Stimulated activated CD8-positive, alpha-beta memory T cell treated with anti-CD3 and anti-CD28 coated beads, Interleukin-2, amount 100 ng/mL, for 1 hour (primary cell): Measurements from ENCODE around the gene GOLGA6C.
"Not testable (repeated sequence)": the region's sequence is repeated elsewhere in the genome, so short reads cannot be mapped to it uniquely, and the experiment has no call there.

Source experiments
- DNase-seq, 2 donors: peaks; one replicate each; pipeline ENCODE4 v3.0.0-alpha.2; 2020; ENCODE audit warnings: low read depth in 2 of 2

GOLGA6C gene, protein sequence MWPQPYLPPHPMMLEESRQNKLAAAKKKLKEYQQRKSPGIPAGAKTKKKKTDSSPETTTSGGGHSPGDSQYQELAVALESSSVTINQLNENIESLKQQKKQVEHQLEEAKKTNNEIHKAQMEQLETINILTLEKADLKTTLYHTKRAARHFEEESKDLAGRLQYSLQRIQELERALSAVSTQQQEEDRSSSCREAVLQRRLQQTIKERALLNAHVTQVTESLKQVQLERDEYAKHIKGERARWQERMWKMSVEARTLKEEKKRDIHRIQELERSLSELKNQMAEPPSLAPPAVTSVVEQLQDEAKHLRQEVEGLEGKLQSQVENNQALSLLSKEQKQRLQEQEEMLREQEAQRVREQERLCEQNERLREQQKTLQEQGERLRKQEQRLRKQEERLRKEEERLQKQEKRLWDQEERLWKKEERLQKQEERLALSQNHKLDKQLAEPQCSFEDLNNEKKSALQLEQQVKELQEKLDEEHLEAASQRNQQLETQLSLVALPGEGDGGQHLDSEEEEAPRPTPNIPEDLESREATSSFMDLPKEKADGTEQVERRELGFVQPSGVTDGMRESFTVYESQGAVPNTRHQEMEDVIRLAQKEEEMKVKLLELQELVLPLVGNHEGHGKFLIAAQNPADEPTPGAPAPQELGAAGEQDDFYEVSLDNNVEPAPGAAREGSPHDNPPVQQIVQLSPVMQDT

DNA sequence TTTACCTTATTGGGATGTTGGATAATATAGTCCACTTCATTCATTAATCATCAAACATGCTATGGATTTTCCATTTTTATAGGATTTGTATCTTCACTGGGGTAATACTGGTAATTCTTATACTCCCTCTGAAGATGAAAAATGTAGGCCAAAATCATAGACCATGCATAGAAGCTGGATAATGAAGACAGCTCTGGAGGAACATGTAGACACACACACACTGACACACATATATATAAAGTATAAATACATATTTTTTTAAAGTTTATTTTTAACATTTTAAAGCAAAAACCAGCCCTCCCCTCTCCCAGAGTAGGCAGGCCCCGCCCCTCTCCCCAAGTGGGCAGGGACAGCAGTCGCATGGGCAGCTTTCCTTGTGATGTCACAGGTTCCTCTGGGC is at the start of gene GOLGA6C:
Gene GOLGA6C, plus strand, starts transcription at position 301 of the 400 bp plus-strand sequence. CDS start 265 bp downstream, outside the sequence.
- DNase-seq: not testable (repeated sequence)

DNA sequence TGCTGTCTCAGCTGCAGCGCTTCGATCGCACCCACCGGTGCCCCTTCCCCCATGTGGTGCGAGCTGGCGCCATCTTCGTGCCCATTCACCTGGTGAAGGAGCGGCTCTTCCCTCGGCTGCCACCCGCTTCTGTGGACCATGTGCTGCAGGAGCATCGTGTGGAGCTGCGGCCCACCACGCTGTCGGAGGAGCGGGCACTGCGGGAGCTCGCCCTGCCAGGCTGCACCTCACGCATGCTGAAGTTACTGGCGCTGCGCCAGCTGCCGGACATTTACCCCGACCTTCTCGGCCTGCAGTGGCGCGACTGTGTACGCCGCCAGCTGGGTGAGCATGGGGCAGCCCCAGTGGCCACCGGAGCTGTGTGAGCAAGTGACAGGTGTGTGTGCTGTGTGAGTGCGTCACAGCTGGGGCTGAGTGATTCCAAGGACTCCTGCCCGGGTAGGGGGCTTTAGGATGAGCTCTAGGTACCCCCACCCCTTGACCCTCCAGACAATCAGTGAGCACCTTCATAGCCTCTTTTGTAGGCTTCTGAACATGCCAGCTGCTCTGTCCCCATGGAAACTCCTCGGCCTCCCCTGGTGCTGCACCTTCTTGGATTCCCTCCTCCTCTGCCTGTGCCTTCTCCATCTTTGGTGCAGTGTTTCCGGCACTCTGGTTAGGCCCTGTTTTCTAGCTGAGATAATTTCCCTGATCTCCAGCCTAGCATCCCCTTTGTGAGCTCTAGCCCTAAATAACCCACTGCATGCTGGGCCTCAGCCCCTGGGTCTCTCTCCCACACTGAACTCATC is 49.4 kb upstream of the GOLGA6C start:
- no peak for DNase-seq

DNA sequence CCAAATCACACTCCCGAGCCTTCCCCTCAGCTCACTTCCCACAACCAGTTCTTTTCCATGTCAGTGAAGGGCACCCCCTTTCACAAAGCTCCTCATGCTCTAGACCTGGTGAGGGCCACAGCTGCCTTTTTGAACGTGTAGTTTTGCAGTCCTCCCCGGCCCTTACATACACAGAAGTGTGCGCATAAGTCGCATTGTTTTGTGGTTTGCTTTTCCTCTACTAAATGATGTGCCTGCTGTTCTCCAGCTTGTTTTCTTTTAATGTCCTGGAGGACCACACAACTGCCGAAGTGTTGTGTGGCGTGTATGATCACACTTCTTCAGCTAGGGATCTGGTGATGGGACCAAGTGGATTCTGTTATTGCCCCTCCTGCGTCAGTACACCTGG is 48.9 kb upstream of the GOLGA6C start:
- no peak for DNase-seq

DNA sequence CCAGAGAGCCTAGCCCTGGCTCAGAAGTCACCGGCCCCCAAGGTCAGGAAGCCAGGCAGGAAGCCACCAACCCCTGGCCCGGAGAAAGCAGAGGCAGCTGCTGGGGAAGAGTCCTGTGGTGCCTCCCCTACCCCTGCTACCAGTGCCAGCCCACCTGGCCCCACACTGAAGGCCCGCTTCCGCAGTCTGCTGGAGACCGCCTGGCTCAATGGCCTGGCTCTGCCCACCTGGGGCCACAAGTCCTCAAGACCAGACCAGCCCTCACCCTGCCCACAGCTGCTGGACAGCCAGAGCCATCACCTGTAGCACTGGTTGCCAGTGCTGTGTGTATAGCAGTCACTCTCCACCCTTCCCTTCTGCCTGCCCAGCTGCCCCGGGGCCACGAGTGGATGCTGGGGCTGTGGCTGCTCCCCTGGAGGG is 47.3 kb upstream of the GOLGA6C start:
- no peak for DNase-seq

DNA sequence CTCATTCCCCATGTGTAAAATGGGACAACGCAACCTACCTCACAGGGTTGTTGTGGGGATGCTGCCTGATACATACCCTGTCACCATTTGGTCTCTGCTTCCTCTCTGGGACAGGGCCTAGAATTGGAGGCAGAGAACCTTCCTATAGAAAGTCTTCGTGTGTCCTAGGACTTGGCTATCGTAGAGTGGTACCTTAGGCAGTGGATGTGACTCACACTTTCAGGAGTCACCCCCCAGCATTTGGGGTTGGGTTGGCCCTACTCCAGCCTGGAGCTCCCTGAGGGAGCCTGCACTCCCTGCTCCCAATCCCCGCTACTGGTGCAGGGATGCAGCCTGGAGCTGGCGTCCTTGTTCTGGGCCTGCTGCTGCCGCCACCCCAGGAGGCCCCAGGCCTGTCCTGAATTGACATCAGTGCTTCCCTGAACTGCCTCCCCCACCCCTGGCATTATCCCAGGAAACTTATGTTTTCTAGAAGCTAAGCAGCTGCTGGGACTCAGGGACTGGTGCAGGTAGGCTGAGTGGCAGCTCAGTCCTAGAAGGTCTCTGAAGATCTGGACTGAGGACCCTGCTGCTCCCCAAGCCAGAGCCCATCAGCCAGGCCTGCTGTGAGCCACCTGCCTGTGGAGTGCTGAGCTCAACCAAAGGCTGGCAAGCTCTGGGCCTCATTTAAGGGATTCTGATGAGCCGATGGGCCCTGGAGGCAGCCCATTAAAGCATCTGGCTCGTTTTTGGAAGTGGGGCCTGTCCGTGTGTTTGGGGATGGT is 46.5 kb upstream of the GOLGA6C start:
- no peak for DNase-seq

DNA sequence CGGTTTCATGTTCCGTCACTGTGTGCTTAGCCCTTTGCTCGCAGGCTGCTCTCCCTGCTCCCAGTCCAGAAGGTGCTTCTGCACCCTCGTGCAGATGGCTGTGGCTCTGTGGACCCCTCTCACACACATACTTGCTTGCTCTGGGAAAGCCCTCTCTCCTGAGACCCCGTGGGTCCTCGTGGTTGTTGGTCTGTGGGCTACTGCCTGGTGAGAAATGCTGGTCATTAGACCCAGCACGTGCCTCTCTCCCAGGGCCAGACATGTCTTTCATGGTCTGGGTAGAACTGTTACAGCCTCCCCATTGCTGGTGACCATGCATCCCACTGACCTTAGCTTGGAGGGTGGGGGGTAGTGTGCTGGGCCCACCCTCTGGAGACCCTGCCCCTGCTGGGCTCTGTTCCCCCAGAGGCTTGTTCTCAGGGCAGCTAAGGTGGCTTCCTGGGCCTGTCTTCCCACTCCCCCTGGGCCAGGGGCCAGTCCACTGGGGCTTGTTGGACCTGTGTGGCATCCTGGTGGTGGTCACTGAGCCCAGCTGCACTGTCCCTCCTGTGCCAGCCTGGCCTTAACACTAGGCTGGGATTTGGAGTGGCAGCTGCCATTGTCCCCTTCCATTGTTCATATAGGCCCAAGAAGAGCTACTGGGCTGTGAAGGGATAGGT is 45.8 kb upstream of the GOLGA6C start:
- DNase-seq: no peak

DNA sequence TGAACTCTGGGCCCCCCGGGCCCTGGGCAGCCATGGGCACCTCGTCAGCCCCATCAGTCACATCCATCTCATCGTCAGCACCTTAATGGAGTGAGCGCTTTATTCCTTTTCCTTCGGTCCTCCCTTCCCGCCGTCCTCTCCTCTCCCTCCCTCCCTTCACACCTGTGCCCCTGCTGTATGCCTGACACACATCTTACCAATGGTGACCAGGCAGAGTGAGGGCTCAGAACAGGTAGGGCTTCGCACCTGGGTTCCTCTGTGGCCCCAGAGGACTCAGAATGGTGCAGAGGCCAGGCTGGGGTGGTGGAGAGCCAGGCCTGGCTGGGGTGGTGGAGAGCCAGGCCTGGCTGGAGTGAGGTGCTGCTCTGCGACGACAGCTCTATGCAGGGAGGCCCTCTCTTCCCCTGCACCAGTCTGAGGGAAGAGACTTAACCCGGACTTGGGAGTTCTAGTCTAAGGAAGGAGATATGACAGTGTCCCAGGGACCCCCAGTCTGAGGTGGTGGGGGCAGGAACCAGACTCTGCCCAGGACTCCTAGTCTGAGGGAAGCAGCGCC is 44.8 kb upstream of the GOLGA6C start:
- DNase-seq: no peak

DNA sequence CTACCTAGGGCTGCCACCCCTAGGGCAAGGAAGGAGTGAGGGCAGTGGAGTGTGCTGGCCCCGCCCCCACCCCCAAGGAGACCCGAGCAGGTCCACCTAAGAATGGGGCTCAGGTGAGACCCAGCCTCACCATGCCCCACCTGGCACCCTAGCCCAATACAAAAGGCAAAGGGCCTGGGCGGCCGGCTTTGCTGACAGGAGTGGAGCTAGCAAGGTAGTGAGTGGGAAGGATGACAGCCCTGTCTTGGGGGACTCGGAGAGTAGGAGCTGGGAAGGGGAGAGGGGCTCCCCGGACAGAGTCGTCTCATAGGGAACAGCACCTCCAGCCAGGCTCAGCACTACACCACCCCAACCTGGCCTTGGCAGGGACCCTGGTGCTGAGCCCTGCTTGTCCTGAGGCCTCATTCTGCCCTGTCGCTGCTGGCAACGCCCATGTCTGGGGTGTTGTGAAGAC is 44.3 kb upstream of the GOLGA6C start:
- no peak for DNase-seq

DNA sequence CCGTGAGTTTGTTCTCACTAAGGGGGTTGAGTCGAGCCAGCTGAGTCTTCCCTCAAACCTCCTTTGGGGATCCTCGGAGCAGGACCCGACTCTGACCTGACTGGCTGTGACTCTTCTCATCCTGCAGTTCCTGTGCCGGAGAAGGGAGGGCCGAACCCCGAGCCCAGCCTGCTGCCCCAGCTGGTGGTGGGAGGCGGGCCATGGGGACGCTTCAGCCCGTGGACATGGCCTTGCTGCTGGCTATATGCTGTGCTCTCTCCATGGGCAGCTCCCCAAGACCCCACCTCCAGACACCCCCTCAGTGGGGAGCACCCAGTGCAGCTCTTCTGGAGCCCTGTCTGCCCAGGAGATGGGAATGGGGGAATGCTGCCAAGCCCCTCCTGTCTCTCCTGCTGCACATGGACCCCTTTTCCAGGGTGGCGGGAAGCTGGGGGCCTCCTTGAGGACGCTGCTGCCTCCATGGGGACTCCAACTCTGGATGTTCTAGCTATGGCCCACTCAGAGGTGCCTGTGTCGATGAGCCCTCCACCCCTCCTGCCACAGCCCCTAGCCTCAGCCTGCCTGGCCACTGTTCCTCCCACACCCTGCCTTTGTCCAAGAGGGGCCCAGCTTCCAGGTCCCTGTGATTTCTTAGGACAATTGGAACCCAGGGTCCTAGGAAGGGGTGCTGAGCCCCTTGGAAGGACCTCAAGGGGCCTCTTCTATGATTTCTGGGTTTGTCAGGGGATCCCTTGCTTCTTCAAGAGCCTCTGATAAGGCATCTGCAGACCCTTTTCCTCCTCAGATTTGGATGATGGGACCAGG is 43.6 kb upstream of the GOLGA6C start:
- DNase-seq: no peak

DNA sequence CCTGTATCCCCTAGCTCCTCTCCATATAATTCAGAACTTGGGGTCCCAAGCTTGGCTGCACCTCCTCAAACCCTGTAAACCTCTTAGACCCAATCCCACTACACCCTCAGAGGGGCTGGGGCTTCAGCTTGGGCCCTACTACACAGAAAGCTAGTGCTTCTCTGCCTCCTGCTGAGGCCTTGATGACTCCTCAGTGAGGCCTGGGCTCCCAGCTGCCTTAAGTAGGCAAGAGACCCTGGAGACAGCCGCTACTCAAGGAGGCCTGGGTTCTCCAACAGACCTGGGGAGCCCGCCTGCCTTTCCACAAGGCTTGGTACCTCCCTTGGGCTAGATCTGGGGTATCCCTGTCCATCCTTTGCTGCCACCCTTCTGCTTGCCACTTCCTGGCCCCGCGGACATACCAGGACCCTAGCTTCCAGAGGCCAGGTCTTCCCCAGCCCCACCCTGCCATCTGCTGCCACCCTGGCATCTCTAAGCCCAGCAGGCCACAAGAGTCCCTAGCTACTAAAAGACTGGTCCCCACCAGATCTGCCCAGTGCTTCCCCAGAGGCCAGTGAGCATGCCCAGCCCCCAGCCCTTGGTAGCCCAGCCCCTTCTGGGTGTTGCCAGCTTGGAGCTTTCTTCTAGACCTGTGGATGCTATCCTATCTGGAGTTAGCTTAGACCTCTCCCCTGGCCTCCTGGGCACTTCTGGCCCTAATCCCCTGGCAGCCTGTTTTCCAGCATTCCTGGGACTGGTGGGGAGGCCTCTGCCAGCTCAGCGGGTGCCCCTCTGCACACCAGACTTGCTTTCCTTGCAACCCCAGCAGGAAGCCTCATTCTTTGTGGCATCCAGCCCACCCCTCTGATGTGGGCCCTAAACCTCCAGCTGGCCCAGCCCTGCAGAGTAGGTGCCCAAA is 42.8 kb upstream of the GOLGA6C start:
- DNase-seq: no peak

DNA sequence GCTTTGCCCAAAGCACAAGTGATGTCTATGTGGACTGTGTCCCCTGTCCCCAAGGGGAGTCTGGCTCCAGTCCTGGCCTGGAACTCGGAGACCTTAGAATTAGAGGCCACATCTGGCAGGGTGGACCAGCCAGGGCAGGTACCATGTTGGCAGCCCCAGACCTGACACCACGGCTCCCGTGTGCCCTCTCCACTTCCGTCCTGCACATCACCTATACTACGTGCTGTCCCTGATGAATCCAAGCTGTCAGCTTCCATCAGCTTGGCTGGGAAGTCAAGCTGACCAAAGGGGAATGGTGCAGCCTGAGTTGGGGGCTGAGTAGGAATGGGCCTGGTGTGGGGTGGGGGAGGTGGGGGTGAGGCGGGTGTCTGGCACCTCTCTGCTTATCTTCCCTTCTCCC is 41.1 kb upstream of the GOLGA6C start:
- no peak for DNase-seq

DNA sequence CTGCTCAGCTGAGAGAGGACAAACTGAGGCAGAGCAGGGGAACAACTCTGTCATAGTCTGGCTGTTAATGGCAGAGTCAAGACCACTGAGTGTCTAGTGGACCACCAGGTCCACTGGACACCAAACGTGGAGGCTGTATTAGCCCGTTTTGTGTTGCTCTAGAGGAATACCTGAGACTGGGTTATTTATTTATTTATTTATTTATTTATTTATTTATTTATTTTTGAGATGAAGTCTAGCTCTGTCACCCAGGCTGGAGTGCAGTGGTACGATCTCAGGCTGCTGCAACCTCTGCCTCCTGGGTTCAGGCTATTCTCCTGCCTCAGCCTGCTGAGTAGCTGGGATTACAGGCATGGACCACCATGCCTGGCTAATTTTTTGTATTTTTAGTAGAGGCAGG is 40.6 kb upstream of the GOLGA6C start:
- not testable (repeated sequence) for DNase-seq

DNA sequence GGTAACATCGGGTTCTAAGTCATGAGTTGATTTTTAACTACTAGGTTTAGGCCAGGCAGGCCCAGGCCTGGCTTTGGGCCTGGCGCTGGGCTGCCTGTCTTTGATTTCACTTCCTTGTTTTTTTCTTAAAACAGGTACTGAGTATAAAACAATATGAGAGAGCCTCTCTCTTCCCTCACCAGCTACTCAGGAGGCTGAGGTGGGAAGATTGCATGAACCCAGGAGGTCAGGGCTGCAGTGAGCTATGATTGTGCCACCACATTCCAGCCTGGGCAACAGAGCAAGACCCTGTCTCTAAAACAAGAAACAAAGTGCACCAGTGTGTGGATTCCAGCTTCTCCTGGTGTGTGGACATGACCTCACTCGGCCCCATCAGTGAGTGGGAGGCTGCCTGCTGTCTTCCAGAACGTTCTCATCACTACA is 38.6 kb upstream of the GOLGA6C start:
- DNase-seq: not testable (repeated sequence)

DNA sequence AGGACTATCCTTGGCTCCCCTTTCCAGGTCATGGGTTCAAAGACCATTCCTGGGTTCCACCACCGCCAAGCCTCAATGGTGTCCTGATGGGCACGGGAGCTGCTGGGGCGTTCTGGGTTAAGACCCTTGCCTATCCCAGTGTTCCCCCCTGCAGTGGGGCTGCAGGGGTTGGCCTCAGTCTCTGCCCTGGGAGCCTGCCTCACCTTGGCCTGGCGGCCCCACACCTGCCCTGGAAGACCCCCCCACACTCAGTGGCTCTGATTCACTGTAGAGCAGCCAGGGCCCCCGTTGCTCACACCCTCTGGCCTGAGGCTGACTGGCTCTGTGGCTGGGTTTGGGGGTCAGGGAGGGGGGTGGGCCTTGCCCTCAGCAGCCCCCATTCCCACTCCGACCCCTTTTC is 34.4 kb upstream of the GOLGA6C start:
- no peak for DNase-seq

DNA sequence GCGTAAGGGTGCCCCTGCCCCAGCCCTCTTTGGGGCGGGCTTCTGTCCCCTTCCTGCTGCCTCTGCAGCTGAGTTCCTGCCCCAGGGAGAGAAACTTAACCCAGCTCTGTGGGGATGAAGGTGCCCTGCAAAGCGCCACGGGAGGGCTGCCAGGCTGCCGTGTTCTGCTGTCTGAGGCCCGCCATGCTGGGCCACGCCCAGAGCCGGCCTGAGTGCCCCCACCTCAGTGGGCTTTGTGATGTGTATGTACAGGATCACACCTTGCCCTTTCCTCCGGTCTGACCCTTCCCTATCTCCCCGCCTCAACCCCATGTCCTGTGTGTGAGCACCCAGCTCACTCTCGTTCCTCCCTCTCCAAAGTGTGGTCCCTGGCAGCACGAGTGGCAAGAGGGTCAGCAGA is 33.9 kb upstream of the GOLGA6C start:
- DNase-seq: no peak

DNA sequence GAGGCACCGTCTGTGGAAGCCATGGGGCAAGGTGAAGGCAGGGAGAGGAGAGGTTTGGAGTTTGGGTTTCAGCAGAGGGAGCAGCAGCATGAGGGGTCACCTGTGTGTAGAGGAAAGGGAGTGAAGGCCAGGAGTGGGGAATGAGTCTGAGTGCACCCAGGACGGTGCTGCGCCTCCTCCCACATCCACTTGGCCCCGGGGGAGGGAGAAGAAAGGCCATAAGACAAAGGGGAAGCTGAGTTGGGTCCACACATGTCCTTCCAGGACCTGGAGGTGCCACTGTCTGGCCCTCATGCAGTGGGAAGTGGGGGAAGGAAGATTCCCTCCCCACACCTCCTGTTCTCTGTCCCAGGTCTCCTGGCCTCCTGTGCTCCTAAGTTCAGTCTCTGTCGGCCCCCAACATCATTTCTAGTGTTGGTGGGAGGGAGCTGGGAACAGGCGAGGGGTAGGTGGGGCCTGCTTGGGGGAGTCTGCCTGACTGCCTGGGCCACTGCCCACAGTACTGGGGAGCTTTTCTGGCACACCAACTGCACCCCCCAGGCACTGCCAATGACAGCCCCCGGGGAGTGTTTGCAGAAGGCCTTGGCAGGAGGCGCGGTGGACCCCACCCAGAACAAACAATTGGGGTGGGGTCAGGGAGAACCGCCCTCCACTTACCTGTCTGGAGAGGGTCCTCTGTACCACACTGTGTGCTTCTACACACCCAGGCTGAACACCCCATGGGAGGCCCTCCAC is 32.9 kb upstream of the GOLGA6C start:
- not testable (repeated sequence) for DNase-seq

DNA sequence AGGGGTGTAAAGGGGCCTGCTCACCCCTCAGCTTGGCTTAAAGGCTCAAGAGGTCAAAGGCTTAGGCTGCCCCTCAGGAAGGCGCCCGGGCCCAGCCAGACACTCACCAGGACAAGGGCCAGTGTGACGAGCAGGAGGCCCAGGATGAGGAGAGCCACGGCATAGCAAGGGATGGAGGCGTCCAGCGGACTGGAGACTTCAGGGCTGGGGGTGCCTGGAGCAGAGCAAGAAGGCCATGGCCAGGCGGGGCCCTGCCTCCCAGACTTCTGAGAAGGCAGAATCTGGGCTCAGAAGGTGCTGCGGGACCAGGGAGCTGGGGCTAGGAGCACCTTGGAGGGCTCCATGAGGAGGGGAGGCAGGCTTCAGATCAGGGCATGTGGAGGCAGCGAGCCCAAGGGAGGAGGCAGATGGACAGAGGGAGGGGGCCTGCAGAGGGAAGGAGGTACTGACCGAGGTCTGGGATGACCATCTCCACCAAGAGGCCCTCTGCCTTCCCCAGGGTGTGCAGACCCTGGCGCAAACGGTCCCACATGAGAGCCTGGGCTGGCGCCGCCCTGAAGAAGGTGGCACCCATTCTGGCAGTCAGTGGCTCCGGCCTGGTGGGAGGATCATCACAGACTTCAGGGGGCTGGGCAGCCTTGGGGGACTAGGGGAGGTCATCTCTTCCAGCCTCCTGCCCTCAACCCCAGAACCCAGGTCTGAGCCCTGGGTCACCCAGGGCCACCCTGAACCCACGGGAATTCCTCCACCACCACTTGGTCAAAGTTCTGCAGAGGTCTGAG is 32.0 kb upstream of the GOLGA6C start:
- no peak for DNase-seq
